ENCODE data around the gene MGAT4A. TPM values are rescaled to one million over a fixed set of nuclear protein-coding genes. Genes with fewer than 3 reads are reported as not detected.
A peak's percentile ranks its signal among the peaks of the same experiment; 100 is the strongest.

Gene MGAT4A
- total and polyA plus RNA-seq, 2 experiments from 2014 or later = 4.1 to 5.8 TPM

- no peak overlapping the region for H3K4me3 ChIP-seq
- no peak for DNase-seq (ENCODE audit: low read depth in 1 of 2, low spot score in 1 of 2)
- no peaks in the 10 kb centered on the region for H3K27me3 ChIP-seq
- no peak overlapping the region for H3K27ac ChIP-seq
- no peaks in the 10 kb centered on the region for H3K9me3 ChIP-seq (ENCODE audit: low read depth)
- H3K4me1 ChIP-seq (ENCODE audit: low read depth) = no peaks in the 10 kb centered on the region
- TF ChIP-seq, protein P1, sequence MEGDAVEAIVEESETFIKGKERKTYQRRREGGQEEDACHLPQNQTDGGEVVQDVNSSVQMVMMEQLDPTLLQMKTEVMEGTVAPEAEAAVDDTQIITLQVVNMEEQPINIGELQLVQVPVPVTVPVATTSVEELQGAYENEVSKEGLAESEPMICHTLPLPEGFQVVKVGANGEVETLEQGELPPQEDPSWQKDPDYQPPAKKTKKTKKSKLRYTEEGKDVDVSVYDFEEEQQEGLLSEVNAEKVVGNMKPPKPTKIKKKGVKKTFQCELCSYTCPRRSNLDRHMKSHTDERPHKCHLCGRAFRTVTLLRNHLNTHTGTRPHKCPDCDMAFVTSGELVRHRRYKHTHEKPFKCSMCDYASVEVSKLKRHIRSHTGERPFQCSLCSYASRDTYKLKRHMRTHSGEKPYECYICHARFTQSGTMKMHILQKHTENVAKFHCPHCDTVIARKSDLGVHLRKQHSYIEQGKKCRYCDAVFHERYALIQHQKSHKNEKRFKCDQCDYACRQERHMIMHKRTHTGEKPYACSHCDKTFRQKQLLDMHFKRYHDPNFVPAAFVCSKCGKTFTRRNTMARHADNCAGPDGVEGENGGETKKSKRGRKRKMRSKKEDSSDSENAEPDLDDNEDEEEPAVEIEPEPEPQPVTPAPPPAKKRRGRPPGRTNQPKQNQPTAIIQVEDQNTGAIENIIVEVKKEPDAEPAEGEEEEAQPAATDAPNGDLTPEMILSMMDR (IDR thresholded peaks at IDR 0.05; ENCODE audit: low read depth, low read length) = no peak
- H3K36me3 ChIP-seq = no peaks in the 10 kb centered on the region
Observed at GRCh38 chr2:98576666-98577312, 154.1 kb downstream of the MGAT4A start.

DNA sequence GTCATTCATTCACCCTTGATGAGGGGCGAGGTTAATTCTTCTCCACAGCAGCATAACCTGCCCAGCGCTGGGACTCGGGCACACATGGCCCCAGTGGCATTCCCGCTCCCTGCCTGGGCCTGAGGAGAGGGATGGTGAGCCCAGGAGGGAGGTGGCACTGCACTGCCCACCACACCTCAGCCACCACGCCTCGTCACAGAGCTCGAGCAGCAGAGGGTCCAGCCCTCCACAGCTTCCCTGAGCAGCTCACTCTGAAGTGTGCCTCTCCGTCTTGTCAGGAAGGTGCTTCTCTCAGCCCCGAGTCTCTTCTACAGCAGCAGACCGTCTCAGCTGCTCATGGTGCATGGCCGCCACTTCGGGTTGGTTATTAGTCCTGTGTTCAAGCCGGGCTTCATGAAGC lies 157.5 kb downstream of the MGAT4A start:
- no peak for DNase-seq (ENCODE audit: low read depth in 1 of 2, low spot score in 1 of 2)
- TF ChIP-seq, protein P1 (IDR thresholded peaks at IDR 0.05; ENCODE audit: low read depth, low read length) = no peak
- no peaks in the 10 kb centered on the region for H3K36me3 ChIP-seq
- no peaks in the 10 kb centered on the region for H3K9me3 ChIP-seq (ENCODE audit: low read depth)
- H3K4me1 ChIP-seq (ENCODE audit: low read depth) = no peaks in the 10 kb centered on the region
- H3K4me3 ChIP-seq = no peak overlapping the region
- no peaks in the 10 kb centered on the region for H3K27me3 ChIP-seq
- no peak overlapping the region for H3K27ac ChIP-seq

- peak in 1 of 2 donors; percentile 58 for DNase-seq (ENCODE audit: low read depth in 1 of 2, low spot score in 1 of 2)
- H3K4me1 ChIP-seq (ENCODE audit: low read depth) = no peaks in the 10 kb centered on the region
- no peak overlapping the region for H3K4me3 ChIP-seq
- H3K9me3 ChIP-seq (ENCODE audit: low read depth) = no peaks in the 10 kb centered on the region
- TF ChIP-seq, protein P1 (IDR thresholded peaks at IDR 0.05; ENCODE audit: low read depth, low read length) = no peak
- H3K27me3 ChIP-seq = no peaks in the 10 kb centered on the region
- no peaks in the 10 kb centered on the region for H3K36me3 ChIP-seq
- no peak overlapping the region for H3K27ac ChIP-seq
Observed at GRCh38 chr2:98572676-98573075, 158.3 kb downstream of the MGAT4A start.

DNA sequence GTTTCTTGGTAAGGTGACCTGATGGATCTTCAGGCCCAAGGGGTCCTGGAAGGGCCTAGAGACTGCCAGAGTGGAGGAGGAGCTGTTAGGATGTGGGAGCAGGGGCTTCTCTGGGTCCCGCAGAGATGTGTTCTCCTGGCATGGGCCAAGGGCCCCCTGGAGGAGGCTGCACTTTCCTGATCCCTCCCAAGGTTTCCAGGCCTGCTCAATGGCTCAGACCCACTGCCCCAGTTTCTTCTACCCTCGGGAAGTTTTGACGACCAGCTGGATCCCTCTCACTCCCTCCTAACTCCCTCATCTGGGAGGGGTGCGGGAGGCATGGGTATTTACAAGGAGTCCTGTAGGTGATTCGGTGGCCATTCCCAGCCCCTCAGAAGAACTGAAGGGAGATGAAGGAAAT lies 158.7 kb downstream of the MGAT4A start:
- no peaks in the 10 kb centered on the region for H3K4me1 ChIP-seq (ENCODE audit: low read depth)
- no peaks in the 10 kb centered on the region for H3K9me3 ChIP-seq (ENCODE audit: low read depth)
- DNase-seq (ENCODE audit: low read depth in 1 of 2, low spot score in 1 of 2) = no peak
- TF ChIP-seq, protein P1 (IDR thresholded peaks at IDR 0.05; ENCODE audit: low read depth, low read length) = no peak
- no peak overlapping the region for H3K27ac ChIP-seq
- H3K4me3 ChIP-seq = no peak overlapping the region
- H3K27me3 ChIP-seq = no peaks in the 10 kb centered on the region
- H3K36me3 ChIP-seq = no peaks in the 10 kb centered on the region

- no peaks in the 10 kb centered on the region for H3K36me3 ChIP-seq
- TF ChIP-seq, protein P1 (IDR thresholded peaks at IDR 0.05; ENCODE audit: low read depth, low read length) = no peak
- H3K4me3 ChIP-seq = no peak overlapping the region
- H3K27me3 ChIP-seq = no peaks in the 10 kb centered on the region
- no peak for DNase-seq (ENCODE audit: low read depth in 1 of 2, low spot score in 1 of 2)
- H3K27ac ChIP-seq = no peak overlapping the region
- H3K4me1 ChIP-seq (ENCODE audit: low read depth) = no peaks in the 10 kb centered on the region
- no peaks in the 10 kb centered on the region for H3K9me3 ChIP-seq (ENCODE audit: low read depth)
Observed at GRCh38 chr2:98571796-98572195, 159.1 kb downstream of the MGAT4A start.
